Fibroblast of upper back skin (primary cell): ENCODE results near the gene PTCSC3.

Experiments
- DNase-seq: peaks from one replicate; pipeline ENCODE4 v3.0.0-alpha.2; 2013

PTCSC3 gene

GRCh38 chr14:36176524-36176923 lies at the start of gene PTCSC3:
Gene PTCSC3, minus strand, starts transcription at chr14:36176722.
- DNase-seq: peak; percentile 63

- DNase-seq: no peak
Measured at GRCh38 chr14:36226164-36226563, 49.6 kb upstream of the PTCSC3 start.

GRCh38 chr14:36224176-36224575 lies 47.7 kb upstream of the PTCSC3 start:
- DNase-seq: no peak

- no peak for DNase-seq
Measured at GRCh38 chr14:36223558-36223957, 47.0 kb upstream of the PTCSC3 start.

- DNase-seq: no peak
Measured at GRCh38 chr14:36222952-36223468, 46.5 kb upstream of the PTCSC3 start.

GRCh38 chr14:36222337-36222736 lies 45.8 kb upstream of the PTCSC3 start:
- DNase-seq: no peak

- no peak for DNase-seq
Measured at GRCh38 chr14:36221112-36221511, 44.6 kb upstream of the PTCSC3 start.

GRCh38 chr14:36217732-36218131 lies 41.2 kb upstream of the PTCSC3 start:
- DNase-seq: no peak

GRCh38 chr14:36217027-36217426 lies 40.5 kb upstream of the PTCSC3 start:
- DNase-seq: no peak

GRCh38 chr14:36215217-36215598 lies 38.7 kb upstream of the PTCSC3 start:
- no peak for DNase-seq

GRCh38 chr14:36214476-36215216 lies 38.1 kb upstream of the PTCSC3 start:
- DNase-seq: no peak

GRCh38 chr14:36212987-36213386 lies 36.5 kb upstream of the PTCSC3 start:
- DNase-seq: no peak

- DNase-seq: no peak
Measured at GRCh38 chr14:36212577-36212976, 36.1 kb upstream of the PTCSC3 start.

GRCh38 chr14:36208690-36209278 lies 32.3 kb upstream of the PTCSC3 start:
- DNase-seq: no peak

- no peak for DNase-seq
Measured at GRCh38 chr14:36207500-36207899, 31.0 kb upstream of the PTCSC3 start.

GRCh38 chr14:36204461-36205073 lies 28.0 kb upstream of the PTCSC3 start:
- no peak for DNase-seq

- DNase-seq: no peak
Measured at GRCh38 chr14:36198378-36198777, 21.9 kb upstream of the PTCSC3 start.

GRCh38 chr14:36194663-36195062 lies 18.1 kb upstream of the PTCSC3 start:
- DNase-seq: no peak

GRCh38 chr14:36192530-36192929 lies 16.0 kb upstream of the PTCSC3 start:
- no peak for DNase-seq

GRCh38 chr14:36183402-36183801 lies 6.9 kb upstream of the PTCSC3 start:
- DNase-seq: no peak

- DNase-seq: no peak
Measured at GRCh38 chr14:36181417-36181816, 4.9 kb upstream of the PTCSC3 start.

GRCh38 chr14:36177489-36177888 lies 967 bp upstream of the PTCSC3 start:
- DNase-seq: no peak

GRCh38 chr14:36174767-36175424 lies 1.6 kb downstream of the PTCSC3 start:
- DNase-seq: no peak

GRCh38 chr14:36173161-36173560 lies 3.4 kb downstream of the PTCSC3 start:
- no peak for DNase-seq
